ENCODE measurements around the gene MPP4.

The MPP4 gene

GRCh38 chr2:201621293-201621999 is 77.0 kb downstream of the MPP4 start:
- no peak for TF ChIP-seq CTCF (IDR thresholded peaks at IDR 0.05; ENCODE audit: low read length, missing control alignments)
- peak; percentile 27 for DNase-seq (ENCODE audit: low read depth)
- no peak overlapping the region for H3K4me3 ChIP-seq (replicated peaks; ENCODE audit: low read depth, low read length)

DNA sequence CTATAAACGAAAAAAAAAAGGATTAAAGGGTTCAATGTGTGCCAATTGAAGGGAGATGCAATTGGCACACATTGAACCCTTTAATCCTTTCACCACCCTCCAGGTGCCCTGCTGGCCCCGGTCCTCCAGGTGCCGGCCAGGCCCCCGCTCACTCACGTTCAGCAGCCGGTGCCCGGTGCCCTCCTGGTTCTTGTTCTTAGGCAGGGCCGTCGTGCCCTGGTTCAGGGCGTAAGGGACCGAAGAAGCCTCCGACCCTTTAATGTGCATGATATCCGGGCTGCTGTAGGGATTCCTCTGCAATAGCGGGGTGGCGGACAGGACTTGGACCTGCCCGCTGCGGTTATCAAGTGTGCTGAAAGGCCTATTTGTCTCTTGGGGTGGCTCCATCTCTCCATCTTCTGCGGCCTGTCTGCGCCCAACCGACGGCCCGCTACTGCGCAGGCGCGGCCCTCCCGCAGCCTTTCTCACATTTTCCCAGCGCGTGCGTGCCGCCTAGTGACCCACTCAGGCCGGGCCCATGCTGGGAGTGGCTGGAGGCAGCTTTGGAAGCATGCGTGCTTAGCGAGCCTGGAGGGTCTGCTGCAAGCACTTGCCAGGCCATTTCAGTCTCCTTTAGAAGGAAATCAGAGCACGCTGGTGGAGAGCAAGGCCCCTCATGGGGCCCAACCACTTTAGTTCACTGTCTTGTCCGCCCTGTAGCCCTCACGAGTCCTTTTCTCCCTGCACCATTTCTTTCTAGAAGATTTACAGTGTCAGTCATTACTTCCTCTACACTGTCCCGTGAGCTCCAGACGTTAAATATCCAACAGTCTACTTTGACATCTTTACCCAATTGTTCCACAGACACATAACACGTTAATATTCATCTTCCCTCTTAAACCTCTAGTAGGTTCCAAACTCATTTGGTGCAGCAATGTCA is 79.4 kb downstream of the MPP4 start:
- peak overlapping the region; percentile 37 for H3K4me3 ChIP-seq (replicated peaks; ENCODE audit: low read depth, low read length)
- peak; percentile 78 for DNase-seq (ENCODE audit: low read depth)
- peak; percentile 34 for TF ChIP-seq CTCF (IDR thresholded peaks at IDR 0.05; ENCODE audit: low read length, missing control alignments)

- DNase-seq (ENCODE audit: low read depth), result no peak
- no peak overlapping the region for H3K4me3 ChIP-seq (replicated peaks; ENCODE audit: low read depth, low read length)
- TF ChIP-seq CTCF (IDR thresholded peaks at IDR 0.05; ENCODE audit: low read length, missing control alignments), result no peak
These were observed 90.4 kb downstream of the MPP4 start for GRCh38 chr2:201608021-201608420.

DNA sequence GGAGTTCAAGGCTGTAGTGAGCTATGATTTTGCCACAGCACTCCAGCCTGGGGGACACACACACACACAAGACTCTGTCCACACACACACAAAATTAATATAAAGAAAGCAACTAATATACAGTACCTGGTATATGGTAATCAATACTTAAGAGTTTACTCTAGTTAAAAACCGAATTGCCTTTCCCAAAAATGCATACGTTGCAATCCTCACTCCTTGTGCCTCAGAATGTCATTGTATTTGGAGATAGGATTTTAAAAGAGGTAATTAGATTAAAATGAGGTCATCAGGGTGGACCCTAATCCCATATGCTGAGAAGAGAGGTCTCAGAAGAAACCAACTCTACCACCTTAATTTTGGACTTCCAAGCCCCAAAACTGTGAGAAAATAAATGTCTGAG is 90.9 kb downstream of the MPP4 start:
- DNase-seq (ENCODE audit: low read depth), result no peak

DNA sequence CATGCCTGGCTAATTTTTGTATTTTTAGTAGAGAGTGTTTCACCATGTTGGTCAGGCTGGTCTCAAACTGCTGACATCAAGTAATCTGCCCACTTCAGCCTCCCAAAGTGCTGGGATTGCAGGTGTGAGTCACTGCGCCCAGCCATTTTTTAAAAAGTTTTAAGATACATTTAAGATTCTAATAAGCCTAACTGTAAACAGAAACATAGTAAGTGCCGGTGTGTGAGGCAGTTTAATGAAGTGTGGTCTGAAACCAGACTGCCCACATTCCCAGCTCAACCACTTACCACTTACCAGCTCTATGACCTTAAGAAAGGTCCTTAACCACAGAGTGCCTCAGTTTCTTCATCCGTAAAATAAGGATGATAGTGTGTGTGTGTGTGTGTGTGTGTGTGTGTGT is 97.5 kb downstream of the MPP4 start:
- no peak for TF ChIP-seq CTCF (IDR thresholded peaks at IDR 0.05; ENCODE audit: low read length, missing control alignments)
- DNase-seq (ENCODE audit: low read depth), result no peak
- no peak overlapping the region for H3K4me3 ChIP-seq (replicated peaks; ENCODE audit: low read depth, low read length)

More for the DNA sequence above, 90.9 kb downstream of the MPP4 start:
- TF ChIP-seq CTCF (IDR thresholded peaks at IDR 0.05; ENCODE audit: low read length, missing control alignments), result no peak
- H3K4me3 ChIP-seq (replicated peaks; ENCODE audit: low read depth, low read length), result no peak overlapping the region

DNA sequence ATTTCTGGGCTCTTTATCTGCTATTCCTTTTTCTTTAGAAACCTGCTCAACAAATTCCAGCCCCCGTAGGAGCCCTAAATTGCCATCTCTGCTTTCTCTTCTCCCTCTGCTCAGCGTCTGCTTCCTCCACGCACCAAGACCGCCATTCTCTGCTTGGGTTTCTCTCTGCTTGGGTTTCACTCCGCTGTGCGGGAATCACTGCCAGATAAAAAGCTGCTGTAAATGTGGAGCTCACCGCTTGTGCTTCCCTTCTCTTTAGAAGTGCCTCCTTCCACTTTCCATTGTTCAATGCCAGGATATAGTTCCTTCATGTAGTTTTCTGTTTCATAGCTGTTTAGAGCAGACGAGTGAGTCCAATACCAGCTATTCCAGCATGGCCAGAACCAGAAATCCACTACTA is 101.0 kb downstream of the MPP4 start:
- DNase-seq (ENCODE audit: low read depth), result no peak
- TF ChIP-seq CTCF (IDR thresholded peaks at IDR 0.05; ENCODE audit: low read length, missing control alignments), result no peak
- H3K4me3 ChIP-seq (replicated peaks; ENCODE audit: low read depth, low read length), result no peak overlapping the region
